Thyroid gland (tissue), 4 donors: Measurements from ENCODE around the gene ZBTB32. TPM values are rescaled to one million over a fixed set of nuclear protein-coding genes. Genes with fewer than 3 reads are reported as not detected.
A peak's percentile ranks its signal among the peaks of the same experiment; 100 is the strongest.

Experiments used
- DNase-seq, 2 donors: peaks; one replicate each; pipeline ENCODE4 v3.0.0-alpha.2; 2019
- H3K27ac ChIP-seq, 3 donors: fragments of 200-600 bp; sonication (generic); 1 replicate in 2 of 3; 2 replicates in 1 of 3; pipeline ENCODE4 v1.5.1; 2016 to 2019; ENCODE audit warnings: mild to moderate bottlenecking in 1 of 3, moderate library complexity in 1 of 3
- H3K27me3 ChIP-seq: fragments of 200-600 bp; sonication (generic); one replicate; pipeline ENCODE4 v1.5.1; 2019
- H3K36me3 ChIP-seq, 2 donors: fragments of 200-600 bp; sonication (generic); one replicate each; pipeline ENCODE4 v1.5.1; 2016 to 2019
- H3K4me1 ChIP-seq, 2 donors: fragments of 200-600 bp; sonication (generic); one replicate each; pipeline ENCODE4 v1.5.1; 2017 to 2019
- H3K4me3 ChIP-seq, 3 donors: fragments of 200-600 bp; sonication (generic); replicated peaks in 1 of 3; 1 replicate in 2 of 3; 2 replicates in 1 of 3; pipeline ENCODE4 v1.5.1; 2016; ENCODE audit warnings: mild to moderate bottlenecking in 1 of 3
- H3K9me3 ChIP-seq: fragments of 200-600 bp; sonication (generic); one replicate; pipeline ENCODE4 v1.5.1; 2017
- CTCF ChIP-seq, 6 experiments: fragments of 200-600 bp in 3 of 6; fragments of 450-650 bp in 3 of 6; sonication (generic) in 3 of 6; IDR thresholded peaks; one replicate each; pipeline ENCODE4 v1.5.1; 2016 to 2019; ENCODE audit warnings: antibody characterized with exemption in 6 of 6, mild to moderate bottlenecking in 2 of 6, inconsistent platforms in 1 of 6, moderate library complexity in 1 of 6
- POLR2A ChIP-seq, 2 donors: fragments of 450-650 bp; IDR thresholded peaks; one replicate each; pipeline ENCODE4 v1.6.1; 2017; ENCODE audit warnings: antibody characterized with exemption in 2 of 2, mild to moderate bottlenecking in 2 of 2, moderate library complexity in 1 of 2
- WGBS, 2 donors: methylation state at CpG; one replicate each; pipeline ENCODE4 v1.1.5; 2017; 5-methylcytosine and 5-hydroxymethylcytosine counted together
- intact Hi-C: fragments of 100-400 bp; cut with DNase I; formaldehyde crosslinking; loops from one replicate; pipeline ENCODE4 v1.15.1; 2023
- total RNA-seq, 4 donors: library from RNA; depleted of rRNA; stranded (reverse); fragments of >200 nt; gene quantifications; one replicate each; pipeline ENCODE4 v1.2.3, GENCODE V29; 2016

Gene ZBTB32
- total RNA-seq, 4 donors from 2014 or later, result not detected

- WGBS, 2 donors, result 36 to 37% methylated on average over 8 of the region's 8 CpGs
- Histone ChIP-seq H3K4me3 (no peak overlapping the region), H3K27me3 (no peaks in the 10 kb centered on the region), H3K36me3 (no peaks in the 10 kb centered on the region), H3K4me1 (no peaks in the 10 kb centered on the region), H3K27ac (no peak overlapping the region), H3K9me3 (no peaks in the 10 kb centered on the region)
- DNase-seq, result peak; percentile 89 to 90
- intact Hi-C loops, result loop anchor here (2.0 to 5.0 kb wide), 2 partner anchors 23 to 238 kb away; no protein-coding TSS in a partner anchor
- TF ChIP-seq CTCF (IDR thresholded peaks at IDR 0.05) (peak; percentile 94 to 99 (median 98)), POLR2A (IDR thresholded peaks at IDR 0.05) (no peak)
These were observed 10.3 kb upstream of the ZBTB32 start for GRCh38 chr19:35693835-35694599.

GRCh38 chr19:35695895-35696422 is 8.4 kb upstream of the ZBTB32 start:
- 81 to 87% methylated on average over 2 of the region's 2 CpGs for WGBS, 2 donors
- intact Hi-C loops, result loop anchor here (2.0 kb wide), 1 partner anchor 21 kb away; no protein-coding TSS in a partner anchor

GRCh38 chr19:35696835-35697234 is 7.5 kb upstream of the ZBTB32 start:
- no peaks in the 10 kb centered on the region for H3K4me1 ChIP-seq
- no peak overlapping the region for H3K4me3 ChIP-seq
- TF ChIP-seq CTCF (IDR thresholded peaks at IDR 0.05) (no peak), POLR2A (IDR thresholded peaks at IDR 0.05) (no peak)
- H3K27ac ChIP-seq, result no peak overlapping the region
- no peaks in the 10 kb centered on the region for H3K36me3 ChIP-seq
- intact Hi-C loops, result no loop called here
- no peak for DNase-seq
- H3K27me3 ChIP-seq, result no peaks in the 10 kb centered on the region
- H3K9me3 ChIP-seq, result no peaks in the 10 kb centered on the region
- WGBS, 2 donors, result 73 to 83% methylated on average over 4 of the region's 4 CpGs

More at GRCh38 chr19:35695895-35696422, 8.4 kb upstream of the ZBTB32 start:
- Histone ChIP-seq H3K4me1 (no peaks in the 10 kb centered on the region), H3K4me3 (no peak overlapping the region), H3K9me3 (no peaks in the 10 kb centered on the region), H3K27me3 (no peaks in the 10 kb centered on the region), H3K27ac (no peak overlapping the region), H3K36me3 (no peaks in the 10 kb centered on the region)
- TF ChIP-seq CTCF (IDR thresholded peaks at IDR 0.05), result no peak
- no peak for TF ChIP-seq POLR2A (IDR thresholded peaks at IDR 0.05)
- DNase-seq, result no peak

GRCh38 chr19:35702223-35703012 is 1.9 kb upstream of the ZBTB32 start:
- H3K4me3 ChIP-seq, result peak overlapping the region; percentile 15 to 45 (median 35)
- peak in 1 of 2 donors; percentile 45 for TF ChIP-seq POLR2A (IDR thresholded peaks at IDR 0.05)
- TF ChIP-seq CTCF (IDR thresholded peaks at IDR 0.05), result peak in 1 of 6 experiments; percentile 20
- no peaks in the 10 kb centered on the region for H3K27me3 ChIP-seq
- peak overlapping the region; percentile 73 to 82 (median 78) for H3K27ac ChIP-seq
- DNase-seq, result peak; percentile 98
- no peaks in the 10 kb centered on the region for H3K36me3 ChIP-seq
- no peaks in the 10 kb centered on the region for H3K9me3 ChIP-seq
- 1 to 2% methylated on average over 45 to 47 of the region's 50 CpGs for WGBS, 2 donors
- intact Hi-C loops, result no loop called here
- peaks cover 0 to 7% of the 10 kb centered on the region in 2 donors for H3K4me1 ChIP-seq
